Effector memory CD8-positive, alpha-beta T cell (primary cell): ENCODE results near the gene SLC35B2.

Source experiments
- ATAC-seq: fragments of 150-1000 bp; cut with Tn5 transposase; replicated peaks from 2 replicates; pipeline ENCODE4 v1.10.0; 2021; ENCODE audit warnings: mild to moderate bottlenecking, moderate library complexity
- DNase-seq, 3 experiments: peaks; one replicate each; pipeline ENCODE4 v3.0.0; 2021
- H3K27ac Mint-ChIP-seq, 2 donors: one replicate each; pipeline ENCODE4 v1.8.0; 2022; ENCODE audit warnings: mild to moderate bottlenecking in 2 of 2, mixed read lengths in 2 of 2, moderate library complexity in 2 of 2
- H3K27me3 Mint-ChIP-seq, 2 donors: one replicate each; pipeline ENCODE4 v1.8.0; 2022; ENCODE audit warnings: mixed read lengths in 2 of 2
- H3K36me3 Mint-ChIP-seq: one replicate; pipeline ENCODE4 v1.8.0; 2022; ENCODE audit warnings: mild to moderate bottlenecking, moderate library complexity, mixed read lengths; ENCODE audit not compliant: insufficient read depth
- H3K4me1 Mint-ChIP-seq, 2 donors: one replicate each; pipeline ENCODE4 v1.8.0; 2022; ENCODE audit warnings: low read depth in 2 of 2, mixed read lengths in 2 of 2
- H3K4me3 Mint-ChIP-seq, 2 donors: one replicate each; pipeline ENCODE4 v1.8.0; 2022; ENCODE audit warnings: mild to moderate bottlenecking in 2 of 2, mixed read lengths in 2 of 2, moderate library complexity in 2 of 2
- H3K9me3 Mint-ChIP-seq, 2 donors: one replicate each; pipeline ENCODE4 v1.8.0; 2022; ENCODE audit warnings: mixed read lengths in 2 of 2

Gene SLC35B2

DNA sequence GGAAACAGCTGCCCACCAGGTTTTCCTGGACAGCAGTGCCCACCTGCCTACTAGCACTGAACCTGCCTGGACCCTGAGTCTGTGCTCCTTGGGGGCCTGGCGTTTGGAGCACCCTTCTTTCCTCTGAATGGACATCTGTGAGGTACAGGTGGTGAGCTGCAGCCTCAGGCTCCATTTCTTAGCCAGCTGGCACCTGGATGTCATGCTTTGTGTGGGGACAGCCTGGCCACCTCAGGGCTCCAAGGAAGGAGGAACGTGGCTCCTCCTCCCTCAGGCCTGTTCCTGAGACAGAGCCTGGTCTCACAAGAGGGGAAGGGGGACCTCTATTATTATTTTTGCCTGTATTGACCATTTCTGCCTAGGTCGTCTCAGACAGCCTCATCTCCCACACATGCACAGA is 21.0 kb upstream of the SLC35B2 start:
- Mint-ChIP-seq H3K9me3 (no peaks in the 10 kb centered on the region), H3K4me3 (no peak overlapping the region), H3K36me3 (peaks cover 6% of the 10 kb centered on the region), H3K27ac (no peak overlapping the region), H3K27me3 (peaks cover 57 to 70% of the 10 kb centered on the region in 2 donors), H3K4me1 (peaks cover 0 to 3% of the 10 kb centered on the region in 2 donors)
- no peak for ATAC-seq
- no peak for DNase-seq

DNA sequence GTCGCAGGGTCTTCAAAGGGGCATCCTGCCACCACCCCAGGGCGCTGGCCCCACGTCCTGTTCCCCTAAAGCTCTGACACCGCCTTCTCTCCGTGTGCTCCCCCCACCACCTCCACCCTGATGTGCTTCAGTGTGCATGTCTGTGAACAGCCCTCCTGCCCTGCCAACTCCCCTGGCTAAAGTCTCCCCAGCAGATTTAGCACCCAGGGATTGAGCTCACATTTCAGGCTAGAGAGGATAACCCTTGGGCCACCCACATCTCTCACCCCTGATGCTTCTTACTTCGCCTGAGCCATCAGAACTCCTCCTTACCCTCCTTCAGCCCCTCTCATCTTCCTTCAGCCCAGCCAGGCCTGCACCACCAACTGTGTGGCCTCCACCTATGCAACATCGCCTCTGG is 20.4 kb upstream of the SLC35B2 start:
- ATAC-seq (no peak), DNase-seq (no peak)
- no peaks in the 10 kb centered on the region for H3K9me3 Mint-ChIP-seq
- H3K27ac Mint-ChIP-seq, result no peak overlapping the region
- H3K36me3 Mint-ChIP-seq, result peaks cover 6% of the 10 kb centered on the region
- peaks cover 0 to 3% of the 10 kb centered on the region in 2 donors for H3K4me1 Mint-ChIP-seq
- H3K4me3 Mint-ChIP-seq, result no peak overlapping the region
- peaks cover 58 to 70% of the 10 kb centered on the region in 2 donors for H3K27me3 Mint-ChIP-seq

DNA sequence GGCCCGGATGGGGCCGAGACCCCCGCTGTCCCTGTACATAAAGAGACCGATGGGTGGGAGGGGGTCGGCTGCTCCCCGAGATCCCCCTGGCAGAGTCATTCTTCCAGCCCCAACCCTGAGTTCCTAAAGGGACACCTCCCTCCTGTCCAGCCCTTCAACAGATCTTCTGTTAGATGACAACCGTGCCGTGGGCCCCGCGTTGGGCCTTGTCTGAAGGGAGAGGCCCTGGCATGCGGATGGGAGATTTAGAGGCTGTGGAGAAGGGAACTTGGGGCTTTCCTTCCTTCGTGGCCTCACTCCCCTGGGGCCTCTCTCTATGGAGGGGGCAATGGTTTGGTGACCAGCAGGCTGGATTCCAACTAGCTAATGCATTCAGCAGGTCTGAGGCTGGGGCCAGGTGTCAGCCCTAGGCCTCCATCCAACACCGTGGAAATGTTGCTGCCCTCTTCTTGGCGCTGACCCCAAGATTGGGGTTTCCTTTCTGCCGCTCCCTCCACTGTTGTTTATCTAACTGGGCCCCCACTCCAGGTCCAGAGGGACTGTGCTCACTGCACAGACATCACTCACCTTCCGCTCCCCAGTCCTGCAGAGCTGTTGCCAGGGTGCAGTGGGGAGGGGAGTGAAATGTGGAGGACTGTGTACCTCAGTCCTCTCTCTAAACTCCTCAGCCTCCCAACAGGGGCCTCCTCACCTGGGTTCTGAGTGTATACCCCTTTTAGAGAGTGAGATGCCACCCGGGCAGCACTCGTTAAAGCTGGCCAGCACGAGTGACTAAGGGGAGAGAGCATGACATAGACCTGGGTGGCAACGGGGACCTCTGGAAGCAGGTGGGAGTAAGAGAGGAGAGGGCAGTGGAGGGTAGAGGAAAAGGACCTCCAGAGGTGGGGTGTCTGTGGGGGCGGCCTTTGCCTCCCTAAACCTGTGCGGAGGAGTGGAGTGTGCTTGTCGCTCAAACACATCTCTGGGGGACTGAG is 19.6 kb upstream of the SLC35B2 start:
- H3K4me3 Mint-ChIP-seq, result peak overlapping the region; percentile 18 to 50
- no peak overlapping the region for H3K27ac Mint-ChIP-seq
- ATAC-seq (no peak), DNase-seq (no peak)
- H3K27me3 Mint-ChIP-seq, result peaks cover 64 to 79% of the 10 kb centered on the region in 2 donors
- no peaks in the 10 kb centered on the region for H3K9me3 Mint-ChIP-seq
- peaks cover 6% of the 10 kb centered on the region for H3K36me3 Mint-ChIP-seq
- peaks cover 0 to 3% of the 10 kb centered on the region in 2 donors for H3K4me1 Mint-ChIP-seq

DNA sequence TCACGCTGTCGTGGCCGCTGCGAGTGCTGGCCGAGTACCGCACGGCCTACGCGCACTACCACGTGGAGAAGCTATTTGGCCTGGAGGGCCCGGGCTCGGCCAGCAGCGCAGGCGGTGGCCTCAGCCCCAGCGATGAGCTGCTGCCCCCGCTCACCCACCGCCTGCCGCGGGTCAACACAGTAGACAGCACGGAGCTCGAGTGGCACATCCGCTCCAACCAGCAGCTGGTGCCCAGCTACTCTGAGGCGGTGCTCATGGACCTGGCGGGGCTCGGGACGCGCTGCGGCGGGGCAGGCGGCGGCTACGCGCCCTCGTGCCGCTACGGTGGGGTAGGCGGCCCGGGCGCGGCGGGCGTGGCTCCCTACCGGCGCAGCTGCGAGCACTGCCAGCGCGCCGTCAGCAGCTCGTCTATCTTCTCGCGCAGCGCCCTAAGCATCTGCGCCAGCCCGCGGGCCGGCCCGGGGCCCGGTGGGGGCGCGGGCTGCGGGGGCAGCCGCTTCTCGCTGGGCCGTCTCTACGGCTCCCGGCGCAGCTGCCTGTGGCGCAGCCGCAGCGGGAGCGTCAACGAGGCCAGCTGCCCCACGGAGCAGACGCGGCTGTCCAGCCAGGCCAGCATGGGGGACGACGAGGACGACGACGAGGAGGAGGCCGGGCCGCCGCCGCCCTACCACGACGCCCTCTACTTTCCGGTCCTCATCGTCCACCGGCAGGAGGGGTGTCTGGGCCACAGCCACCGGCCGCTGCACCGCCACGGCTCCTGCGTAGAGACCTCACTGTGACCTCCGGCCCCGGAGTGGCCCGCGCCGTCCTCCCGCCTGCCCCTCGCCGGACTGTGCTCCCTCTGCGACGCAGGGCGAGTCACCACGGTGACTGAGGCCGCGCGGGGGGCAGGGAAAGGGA is 18.7 kb upstream of the SLC35B2 start:
- Mint-ChIP-seq H3K4me3 (no peak overlapping the region), H3K4me1 (peaks cover 4 to 5% of the 10 kb centered on the region in 2 donors), H3K27ac (no peak overlapping the region), H3K27me3 (peaks cover 71 to 88% of the 10 kb centered on the region in 2 donors), H3K36me3 (peaks cover 6% of the 10 kb centered on the region), H3K9me3 (no peaks in the 10 kb centered on the region)
- DNase-seq (no peak), ATAC-seq (peak; percentile 78)

DNA sequence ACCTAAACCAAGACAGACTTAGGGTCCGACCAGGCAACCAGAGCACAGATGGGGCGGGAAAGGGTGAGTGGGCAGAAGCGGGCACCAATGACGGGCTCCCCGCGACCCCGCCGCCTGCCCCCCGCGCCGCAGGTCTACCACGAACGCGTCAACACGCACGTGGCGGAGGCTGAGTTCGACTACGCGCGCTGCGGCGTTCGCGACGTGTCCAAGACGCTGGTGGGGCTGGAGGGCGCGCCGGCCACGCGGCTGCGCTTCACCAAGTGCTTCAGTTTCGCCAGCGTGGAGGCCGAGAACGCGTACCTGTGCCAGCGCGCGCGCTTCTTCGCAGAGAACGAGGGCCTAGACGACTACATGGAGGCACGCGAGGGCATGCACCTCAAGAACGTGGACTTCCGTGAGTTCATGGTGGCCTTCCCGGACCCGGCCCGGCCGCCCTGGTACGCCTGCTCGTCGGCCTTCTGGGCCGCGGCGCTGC is 18.0 kb upstream of the SLC35B2 start:
- peaks cover 72 to 84% of the 10 kb centered on the region in 2 donors for H3K27me3 Mint-ChIP-seq
- no peaks in the 10 kb centered on the region for H3K9me3 Mint-ChIP-seq
- H3K27ac Mint-ChIP-seq, result no peak overlapping the region
- peak overlapping the region in 1 of 2 donors; percentile 51 for H3K4me3 Mint-ChIP-seq
- ATAC-seq (no peak), DNase-seq (no peak)
- H3K4me1 Mint-ChIP-seq, result peaks cover 4 to 5% of the 10 kb centered on the region in 2 donors
- peaks cover 6% of the 10 kb centered on the region for H3K36me3 Mint-ChIP-seq

DNA sequence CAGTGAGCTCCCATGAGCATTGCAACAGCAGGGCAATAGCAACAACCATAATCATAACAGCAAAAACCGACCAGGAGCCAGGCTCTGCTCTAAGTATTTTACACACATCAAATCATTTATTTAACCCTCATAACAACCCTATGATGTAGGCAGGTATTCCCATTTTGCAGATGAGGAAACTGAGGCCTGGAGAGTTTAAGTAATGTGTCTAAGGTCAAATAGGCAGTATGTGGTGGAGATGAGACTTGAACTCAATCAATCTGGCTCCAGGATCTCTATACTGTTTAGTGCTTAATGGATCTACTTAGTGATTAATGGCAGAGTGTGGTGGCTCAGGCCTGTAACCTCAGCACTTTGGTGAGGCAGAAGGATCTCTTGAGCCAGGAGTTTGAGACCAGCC is 16.3 kb upstream of the SLC35B2 start:
- no peak for ATAC-seq
- Mint-ChIP-seq H3K27me3 (peaks cover 75 to 84% of the 10 kb centered on the region in 2 donors), H3K27ac (no peak overlapping the region), H3K4me1 (peaks cover 8 to 10% of the 10 kb centered on the region in 2 donors), H3K36me3 (peaks cover 3% of the 10 kb centered on the region), H3K9me3 (no peaks in the 10 kb centered on the region), H3K4me3 (no peak overlapping the region)
- DNase-seq, result no peak

GRCh38 chr6:44272999-44273566 is 15.8 kb upstream of the SLC35B2 start:
- Mint-ChIP-seq H3K4me3 (no peak overlapping the region), H3K9me3 (no peaks in the 10 kb centered on the region), H3K36me3 (peaks cover 3% of the 10 kb centered on the region), H3K27ac (no peak overlapping the region), H3K27me3 (peaks cover 70 to 83% of the 10 kb centered on the region in 2 donors), H3K4me1 (peaks cover 8 to 10% of the 10 kb centered on the region in 2 donors)
- no peak for ATAC-seq
- DNase-seq, result no peak

DNA sequence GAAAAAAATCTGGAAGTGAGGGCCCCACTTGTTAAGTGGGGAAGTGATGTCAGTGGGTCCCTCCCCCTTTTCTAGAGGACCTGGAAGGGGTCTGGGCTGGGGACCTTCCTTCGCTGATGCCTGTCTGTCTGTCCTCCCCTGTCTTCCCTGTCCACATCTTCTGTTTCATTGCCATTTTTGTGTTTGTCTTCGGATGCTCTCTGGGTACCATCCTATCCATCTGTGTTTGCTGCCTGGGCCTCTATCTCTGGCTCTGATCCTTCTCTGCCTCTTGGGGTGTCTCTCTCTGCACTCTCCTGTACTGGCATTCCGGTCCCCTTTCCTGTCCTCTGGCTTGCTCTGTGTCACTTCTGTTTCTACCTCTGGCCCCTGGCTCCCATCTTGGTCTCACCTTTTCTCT is 15.2 kb upstream of the SLC35B2 start:
- Mint-ChIP-seq H3K4me3 (no peak overlapping the region), H3K27ac (no peak overlapping the region), H3K4me1 (peaks cover 8 to 12% of the 10 kb centered on the region in 2 donors), H3K36me3 (peaks cover 7% of the 10 kb centered on the region), H3K9me3 (no peaks in the 10 kb centered on the region), H3K27me3 (peaks cover 64 to 77% of the 10 kb centered on the region in 2 donors)
- DNase-seq (no peak), ATAC-seq (no peak)

DNA sequence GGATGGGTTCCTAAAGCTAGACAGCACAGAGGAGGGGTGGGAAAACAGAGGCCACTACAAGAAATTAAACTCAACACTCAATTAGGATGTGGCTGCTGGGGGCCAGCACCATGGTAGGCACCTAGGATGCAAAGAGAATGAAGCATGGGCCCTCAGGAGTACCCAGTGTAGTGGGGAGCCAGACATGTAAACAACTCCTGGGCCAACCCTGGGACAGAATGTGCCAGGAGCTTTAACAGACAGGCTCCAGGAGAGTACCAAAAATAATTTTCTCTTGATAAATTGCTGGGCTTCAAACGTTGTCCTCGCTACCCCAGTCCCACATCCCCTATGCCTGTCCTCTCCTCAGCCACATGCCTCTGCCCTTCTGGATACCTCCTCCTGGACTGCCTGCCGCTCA is 14.6 kb upstream of the SLC35B2 start:
- H3K36me3 Mint-ChIP-seq, result peaks cover 7% of the 10 kb centered on the region
- H3K4me1 Mint-ChIP-seq, result peaks cover 11 to 12% of the 10 kb centered on the region in 2 donors
- no peak overlapping the region for H3K27ac Mint-ChIP-seq
- ATAC-seq (no peak), DNase-seq (no peak)
- peak overlapping the region in 1 of 2 donors; percentile 65 for H3K4me3 Mint-ChIP-seq
- H3K27me3 Mint-ChIP-seq, result peaks cover 58 to 71% of the 10 kb centered on the region in 2 donors
- H3K9me3 Mint-ChIP-seq, result no peaks in the 10 kb centered on the region

DNA sequence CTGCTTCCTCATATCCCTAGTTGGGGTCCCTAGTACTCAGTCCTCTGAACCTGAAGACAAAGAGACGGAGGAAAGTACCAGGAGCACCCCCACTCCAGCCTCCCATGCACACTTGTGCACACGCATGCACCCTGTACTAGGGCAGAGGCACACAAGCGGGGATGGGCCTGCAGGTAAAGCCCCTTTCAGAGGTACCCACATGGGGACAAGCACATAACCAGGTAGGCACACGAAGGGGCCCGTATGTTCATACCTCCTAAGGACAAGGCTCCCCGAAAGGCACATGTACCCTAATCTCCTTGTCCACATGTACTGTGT is 14.0 kb upstream of the SLC35B2 start:
- Mint-ChIP-seq H3K27me3 (peaks cover 54 to 65% of the 10 kb centered on the region in 2 donors), H3K27ac (no peak overlapping the region), H3K4me3 (peak overlapping the region; percentile 65 to 73), H3K36me3 (peaks cover 11% of the 10 kb centered on the region), H3K9me3 (no peaks in the 10 kb centered on the region), H3K4me1 (peaks cover 13 to 15% of the 10 kb centered on the region in 2 donors)
- ATAC-seq, result no peak
- DNase-seq, result no peak

DNA sequence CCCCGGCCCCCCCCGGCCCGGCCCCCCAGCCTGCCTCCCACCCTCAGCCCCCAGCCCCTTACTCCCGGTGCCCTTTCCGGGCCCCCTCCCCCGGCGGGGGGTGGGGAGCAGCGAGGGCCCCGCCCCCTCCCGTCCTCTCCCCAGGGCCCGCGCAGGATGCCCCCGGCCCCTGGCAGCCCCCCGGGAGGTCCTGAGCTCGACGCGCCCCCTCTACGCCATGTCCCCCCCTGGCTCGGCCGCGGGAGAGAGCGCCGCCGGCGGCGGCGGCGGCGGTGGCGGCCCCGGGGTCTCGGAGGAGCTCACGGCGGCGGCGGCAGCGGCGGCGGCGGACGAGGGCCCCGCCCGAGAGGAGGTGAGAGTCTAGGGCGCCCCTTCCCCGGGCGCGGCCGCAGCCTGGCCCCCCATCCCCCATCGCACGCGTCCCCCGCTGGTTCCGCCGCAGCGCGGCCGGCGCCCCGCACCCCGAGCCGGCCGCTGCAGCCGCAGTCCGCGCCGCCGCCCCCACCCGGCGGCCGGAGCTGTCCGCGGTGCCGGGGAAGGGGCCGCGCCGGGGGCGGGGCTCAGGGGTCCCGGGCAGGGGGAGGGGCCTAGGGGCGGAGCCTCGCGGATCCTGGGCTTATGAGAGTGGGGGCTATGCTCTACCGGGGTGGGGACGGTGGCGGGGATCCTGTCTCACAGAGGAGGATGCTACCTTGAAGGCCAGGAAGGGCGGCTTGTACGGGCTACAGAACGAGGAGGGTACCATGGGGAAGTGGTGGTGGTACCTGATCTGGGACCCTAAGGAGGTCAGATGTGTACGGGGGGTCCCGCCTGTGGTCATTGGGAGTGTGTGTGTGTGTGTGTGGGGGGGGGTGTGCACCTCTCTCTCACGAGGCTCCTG is 13.4 kb upstream of the SLC35B2 start:
- Mint-ChIP-seq H3K27ac (no peak overlapping the region), H3K9me3 (no peaks in the 10 kb centered on the region), H3K4me1 (peaks cover 13 to 15% of the 10 kb centered on the region in 2 donors), H3K36me3 (peaks cover 11% of the 10 kb centered on the region), H3K4me3 (peak overlapping the region; percentile 65 to 75), H3K27me3 (peaks cover 54 to 64% of the 10 kb centered on the region in 2 donors)
- no peak for DNase-seq
- ATAC-seq, result peak; percentile 28

GRCh38 chr6:44269921-44270525 is 12.7 kb upstream of the SLC35B2 start, which contains the start of gene TMEM151B:
TSS of gene TMEM151B (plus strand) at chr6:44270450. CDS start at chr6:44270743, 293 bp downstream.
- ATAC-seq, result no peak
- Mint-ChIP-seq H3K9me3 (no peaks in the 10 kb centered on the region), H3K27me3 (peaks cover 54 to 64% of the 10 kb centered on the region in 2 donors), H3K4me1 (peaks cover 13 to 16% of the 10 kb centered on the region in 2 donors), H3K36me3 (peaks cover 11% of the 10 kb centered on the region), H3K4me3 (peak within 1 kb of the TSS; percentile 75 to 77), H3K27ac (no peak within 1 kb of the TSS)
- no peak for DNase-seq
